ENCODE measurements around the gene TRIM14. TPM values are rescaled to one million over a fixed set of nuclear protein-coding genes. Genes with fewer than 3 reads are reported as not detected.
"Not testable (repeated sequence)": the region's sequence is repeated elsewhere in the genome, so short reads cannot be mapped to it uniquely, and the experiment has no call there.

The TRIM14 gene
- total RNA-seq, 1 donor from 2014 or later: 1.8 TPM

- DNase-seq (ENCODE audit: low read depth) (no peak), FAIRE-seq (no peak)
- Histone ChIP-seq H3K27me3 (ENCODE audit: control insufficient read depth, insufficient read depth, low read length) (no peaks in the 10 kb centered on the region), H3K4me3 (ENCODE audit: low read depth, low read length) (no peak overlapping the region), H3K36me3 (ENCODE audit: control insufficient read depth, insufficient read depth, low read length) (no peaks in the 10 kb centered on the region)
- TF ChIP-seq, protein P1, sequence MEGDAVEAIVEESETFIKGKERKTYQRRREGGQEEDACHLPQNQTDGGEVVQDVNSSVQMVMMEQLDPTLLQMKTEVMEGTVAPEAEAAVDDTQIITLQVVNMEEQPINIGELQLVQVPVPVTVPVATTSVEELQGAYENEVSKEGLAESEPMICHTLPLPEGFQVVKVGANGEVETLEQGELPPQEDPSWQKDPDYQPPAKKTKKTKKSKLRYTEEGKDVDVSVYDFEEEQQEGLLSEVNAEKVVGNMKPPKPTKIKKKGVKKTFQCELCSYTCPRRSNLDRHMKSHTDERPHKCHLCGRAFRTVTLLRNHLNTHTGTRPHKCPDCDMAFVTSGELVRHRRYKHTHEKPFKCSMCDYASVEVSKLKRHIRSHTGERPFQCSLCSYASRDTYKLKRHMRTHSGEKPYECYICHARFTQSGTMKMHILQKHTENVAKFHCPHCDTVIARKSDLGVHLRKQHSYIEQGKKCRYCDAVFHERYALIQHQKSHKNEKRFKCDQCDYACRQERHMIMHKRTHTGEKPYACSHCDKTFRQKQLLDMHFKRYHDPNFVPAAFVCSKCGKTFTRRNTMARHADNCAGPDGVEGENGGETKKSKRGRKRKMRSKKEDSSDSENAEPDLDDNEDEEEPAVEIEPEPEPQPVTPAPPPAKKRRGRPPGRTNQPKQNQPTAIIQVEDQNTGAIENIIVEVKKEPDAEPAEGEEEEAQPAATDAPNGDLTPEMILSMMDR (IDR thresholded peaks at IDR 0.05; ENCODE audit: insufficient read depth, low read length, severe bottlenecking): no peak
These were observed 87.9 kb downstream of the TRIM14 start for GRCh38 chr9:98031169-98031568.

- DNase-seq (ENCODE audit: low read depth): no peak
- no peak overlapping the region for H3K4me3 ChIP-seq (ENCODE audit: low read depth, low read length)
- FAIRE-seq: no peak
- no peaks in the 10 kb centered on the region for H3K36me3 ChIP-seq (ENCODE audit: control insufficient read depth, insufficient read depth, low read length)
- H3K27me3 ChIP-seq (ENCODE audit: control insufficient read depth, insufficient read depth, low read length): no peaks in the 10 kb centered on the region
- TF ChIP-seq, protein P1 (IDR thresholded peaks at IDR 0.05; ENCODE audit: insufficient read depth, low read length, severe bottlenecking): no peak
These were observed 94.3 kb downstream of the TRIM14 start for GRCh38 chr9:98024702-98025101.

DNA sequence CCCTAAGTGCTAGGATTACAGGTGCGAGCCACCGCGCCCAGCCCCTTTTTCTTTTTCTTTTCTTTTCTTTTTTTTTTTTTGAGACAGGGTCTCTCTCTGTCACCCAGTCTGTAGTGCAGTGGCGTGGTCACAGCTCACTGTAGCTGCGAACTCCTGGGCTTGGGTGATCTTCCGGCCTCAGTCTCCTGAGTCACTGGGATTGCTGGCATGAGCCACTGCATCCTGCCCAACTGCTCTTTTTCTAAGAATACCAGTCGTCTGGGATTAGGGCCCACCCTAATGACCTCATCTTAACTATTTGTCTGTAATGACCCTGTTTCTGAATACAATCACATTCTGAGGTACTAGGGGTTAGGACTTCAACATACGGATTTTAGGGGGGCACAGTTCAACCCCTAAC, 96.6 kb downstream of the TRIM14 start:
- no peak overlapping the region for H3K4me3 ChIP-seq (ENCODE audit: low read depth, low read length)
- TF ChIP-seq, protein P1 (IDR thresholded peaks at IDR 0.05; ENCODE audit: insufficient read depth, low read length, severe bottlenecking): no peak
- no peak for DNase-seq (ENCODE audit: low read depth)
- no peaks in the 10 kb centered on the region for H3K36me3 ChIP-seq (ENCODE audit: control insufficient read depth, insufficient read depth, low read length)
- H3K27me3 ChIP-seq (ENCODE audit: control insufficient read depth, insufficient read depth, low read length): no peaks in the 10 kb centered on the region
- no peak for FAIRE-seq

DNA sequence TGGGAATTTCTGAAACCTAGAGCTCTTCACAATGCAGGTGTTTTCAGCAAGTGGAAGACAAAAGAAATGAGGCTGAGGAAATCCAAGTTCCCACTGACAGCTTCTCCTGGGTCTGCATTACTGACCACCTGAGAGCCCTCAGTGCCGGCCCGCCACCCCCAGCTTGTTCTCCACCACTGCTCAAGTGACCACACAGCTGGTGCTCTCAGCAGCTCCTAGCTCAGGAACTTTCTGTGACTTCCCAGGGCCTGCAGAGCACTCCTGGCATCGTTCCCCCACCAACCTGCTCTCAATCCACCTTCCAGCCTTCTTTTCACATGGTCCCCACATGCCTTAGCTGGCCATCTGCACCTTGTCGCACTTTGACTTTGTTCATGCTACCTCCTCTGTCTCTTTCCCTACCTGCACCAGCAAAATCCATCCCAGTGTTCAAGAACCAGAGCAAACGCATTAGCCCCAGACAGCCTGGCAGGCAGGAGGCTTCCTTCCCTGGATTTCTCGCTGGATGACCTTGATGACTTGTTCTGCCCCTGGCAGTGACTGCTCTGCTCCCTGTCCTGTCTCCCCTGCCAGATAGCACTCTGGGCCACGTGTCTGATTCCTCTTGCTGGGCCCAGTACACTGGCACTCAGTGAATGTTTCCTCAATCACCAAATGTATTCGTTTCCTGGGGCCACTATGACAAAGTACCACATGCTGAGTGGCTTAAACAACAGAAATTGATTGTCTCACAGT, 97.5 kb downstream of the TRIM14 start:
- H3K4me3 ChIP-seq (ENCODE audit: low read depth, low read length): no peak overlapping the region
- no peaks in the 10 kb centered on the region for H3K36me3 ChIP-seq (ENCODE audit: control insufficient read depth, insufficient read depth, low read length)
- DNase-seq (ENCODE audit: low read depth) (no peak), FAIRE-seq (no peak)
- H3K27me3 ChIP-seq (ENCODE audit: control insufficient read depth, insufficient read depth, low read length): no peaks in the 10 kb centered on the region
- TF ChIP-seq, protein P1 (IDR thresholded peaks at IDR 0.05; ENCODE audit: insufficient read depth, low read length, severe bottlenecking): no peak

DNA sequence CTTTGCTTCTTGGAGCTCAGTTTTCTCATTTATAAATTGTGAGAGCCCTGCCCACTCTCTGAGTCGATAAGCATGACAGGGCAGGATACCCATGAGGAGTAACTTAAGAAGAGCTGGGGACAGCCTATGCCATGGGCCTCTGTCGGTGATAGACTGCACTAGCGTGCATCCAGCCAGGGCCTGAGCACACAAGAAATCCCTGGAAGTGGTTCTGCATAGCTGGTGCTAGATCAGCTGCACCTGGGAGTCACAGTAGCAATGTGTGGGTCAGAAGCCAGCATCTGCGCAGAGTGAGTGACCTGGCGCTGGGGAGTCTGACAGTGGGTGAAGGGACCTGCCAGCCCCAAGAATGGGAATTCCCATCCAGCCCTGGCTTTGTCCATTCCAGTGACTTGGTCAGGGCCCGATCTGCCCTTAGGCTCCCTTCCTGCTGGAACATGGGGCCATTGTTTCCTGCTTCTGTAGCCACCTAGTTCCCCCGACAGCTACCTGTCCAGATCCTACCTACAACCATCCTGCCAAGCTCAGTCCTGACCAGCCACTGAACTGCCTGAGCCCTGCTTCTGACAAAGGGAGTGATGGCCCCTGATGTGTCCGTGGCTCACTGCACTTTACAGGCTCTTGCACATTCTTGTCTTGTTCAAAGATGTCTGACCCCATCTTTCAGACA, 98.4 kb downstream of the TRIM14 start:
- FAIRE-seq: no peak
- TF ChIP-seq, protein P1 (IDR thresholded peaks at IDR 0.05; ENCODE audit: insufficient read depth, low read length, severe bottlenecking): no peak
- DNase-seq (ENCODE audit: low read depth): no peak

GRCh38 chr9:98019869-98020268, 99.2 kb downstream of the TRIM14 start:
- DNase-seq (ENCODE audit: low read depth); H3K36me3 ChIP-seq (ENCODE audit: control insufficient read depth, insufficient read depth, low read length); FAIRE-seq; H3K4me3 ChIP-seq (ENCODE audit: low read depth, low read length); H3K27me3 ChIP-seq (ENCODE audit: control insufficient read depth, insufficient read depth, low read length): not testable (repeated sequence)

More for the DNA sequence above, 98.4 kb downstream of the TRIM14 start:
- H3K36me3 ChIP-seq (ENCODE audit: control insufficient read depth, insufficient read depth, low read length): peaks cover 2% of the 10 kb centered on the region
- H3K4me3 ChIP-seq (ENCODE audit: low read depth, low read length): no peak overlapping the region
- H3K27me3 ChIP-seq (ENCODE audit: control insufficient read depth, insufficient read depth, low read length): no peaks in the 10 kb centered on the region

Other genes starting within 250 kb of the TRIM14 start
- gene TRMO, start 196.7 kb downstream of the TRIM14 start, total RNA-seq: 18.4 and 25.0 TPM in 2 replicates
- gene HEMGN, start 181.1 kb downstream of the TRIM14 start, total RNA-seq: not detected in 2 replicates
- gene ANP32B, start 135.9 kb downstream of the TRIM14 start, total RNA-seq: 7.1 and 12.5 TPM in 2 replicates
- 98.8 and 118 TPM in 2 replicates for gene NANS, start 62.5 kb downstream of the TRIM14 start, total RNA-seq
- 22.1 and 34.7 TPM in 2 replicates for gene CORO2A, start 73.4 kb upstream of the TRIM14 start, total RNA-seq
- gene TBC1D2, start 136.4 kb upstream of the TRIM14 start, total RNA-seq: 46.0 and 54.0 TPM in 2 replicates

Data from bronchial epithelial cell (primary cell).